ENCODE measurements around the gene PPIH. TPM values are rescaled to one million over a fixed set of nuclear protein-coding genes. Genes with fewer than 3 reads are reported as not detected.
"Not testable (repeated sequence)": the region's sequence is repeated elsewhere in the genome, so short reads cannot be mapped to it uniquely, and the experiment has no call there.

The PPIH gene
- total RNA-seq, 2 experiments from 2014 or later = 109 to 120 TPM

GRCh38 chr1:42680921-42681683 is 22.9 kb downstream of the PPIH start:
- CTCF ChIA-PET = interaction anchor here (0.6 to 2.1 kb wide), 4 partner anchors 18 to 103 kb away, joined by 4 to 5 read pairs (median 4); partner anchors contain the start of gene PPIH
- POLR2A ChIA-PET = interaction anchor here (1.2 to 3.9 kb wide), 3 partner anchors 9 to 85 kb away, joined by 3 to 22 read pairs (median 10); partner anchors contain the start of genes C1orf50 and P3H1

GRCh38 chr1:42681741-42682483 is 23.7 kb downstream of the PPIH start, which contains the start of gene YBX1:
TSS of gene YBX1 (plus strand) at chr1:42682418. CDS start at chr1:42682566, 148 bp downstream.
- ChIA-PET POLR2A (interaction anchor here (1.0 to 3.9 kb wide), 6 partner anchors 10 to 85 kb away, joined by 3 to 22 read pairs (median 7); partner anchors contain the start of genes C1orf50, P3H1 and PPIH), CTCF (interaction anchor here (0.6 to 2.1 kb wide), 6 partner anchors 12 to 104 kb away, joined by 3 to 8 read pairs (median 4); partner anchors contain the start of genes C1orf50, P3H1 and PPIH)

- ChIA-PET CTCF (interaction anchor here (1.0 to 2.1 kb wide), 5 partner anchors 20 to 104 kb away, joined by 4 to 8 read pairs (median 5); partner anchors contain the start of genes C1orf50, P3H1 and PPIH), POLR2A (interaction anchor here (1.0 to 3.9 kb wide), 7 partner anchors 12 to 130 kb away, joined by 3 to 22 read pairs (median 4); partner anchors contain the start of genes C1orf50, P3H1 and PPIH)
Measured at GRCh38 chr1:42682484-42682738, 24.2 kb downstream of the PPIH start.

GRCh38 chr1:42682739-42683531 is 24.7 kb downstream of the PPIH start:
- ChIA-PET CTCF (interaction anchor here (0.9 to 2.1 kb wide), 6 partner anchors 10 to 105 kb away, joined by 3 to 8 read pairs (median 4); partner anchors contain the start of genes C1orf50, P3H1 and PPIH), POLR2A (interaction anchor here (1.0 to 3.9 kb wide), 7 partner anchors 12 to 130 kb away, joined by 3 to 22 read pairs (median 4); partner anchors contain the start of genes C1orf50, P3H1 and PPIH)

GRCh38 chr1:42684139-42684538 is 25.9 kb downstream of the PPIH start:
- ChIA-PET POLR2A (interaction anchor here (1.0 to 3.9 kb wide), 3 partner anchors 9 to 82 kb away, joined by 4 to 22 read pairs (median 16); partner anchors contain the start of genes C1orf50, P3H1 and PPIH), CTCF (interaction anchor here (0.9 to 2.0 kb wide), 3 partner anchors 9 to 82 kb away, joined by 3 to 8 read pairs (median 3); partner anchors contain the start of genes C1orf50 and P3H1)

GRCh38 chr1:42686418-42686817 is 28.2 kb downstream of the PPIH start:
- ChIA-PET POLR2A (no interaction called here), CTCF (no interaction called here)

DNA sequence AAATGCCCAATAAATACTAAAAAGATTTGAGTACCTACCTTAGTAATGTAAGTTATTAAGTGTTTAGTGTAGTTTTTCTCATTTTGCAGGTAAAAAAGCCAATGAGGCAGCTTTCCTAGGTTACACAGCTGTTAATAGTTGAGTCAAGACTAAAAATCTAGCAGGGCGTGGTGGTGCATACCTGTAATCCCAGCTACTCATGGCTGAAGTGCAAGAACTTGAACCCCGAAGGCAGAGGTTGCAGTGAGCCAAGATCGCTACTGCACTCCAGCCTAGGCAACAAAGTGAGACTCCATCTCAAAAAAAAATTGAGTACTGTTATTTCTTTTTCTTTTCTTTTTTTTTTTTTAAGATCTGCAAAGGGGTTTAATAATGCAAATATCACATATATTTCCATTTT is 31.7 kb downstream of the PPIH start:
- POLR2A ChIA-PET = no interaction called here

DNA sequence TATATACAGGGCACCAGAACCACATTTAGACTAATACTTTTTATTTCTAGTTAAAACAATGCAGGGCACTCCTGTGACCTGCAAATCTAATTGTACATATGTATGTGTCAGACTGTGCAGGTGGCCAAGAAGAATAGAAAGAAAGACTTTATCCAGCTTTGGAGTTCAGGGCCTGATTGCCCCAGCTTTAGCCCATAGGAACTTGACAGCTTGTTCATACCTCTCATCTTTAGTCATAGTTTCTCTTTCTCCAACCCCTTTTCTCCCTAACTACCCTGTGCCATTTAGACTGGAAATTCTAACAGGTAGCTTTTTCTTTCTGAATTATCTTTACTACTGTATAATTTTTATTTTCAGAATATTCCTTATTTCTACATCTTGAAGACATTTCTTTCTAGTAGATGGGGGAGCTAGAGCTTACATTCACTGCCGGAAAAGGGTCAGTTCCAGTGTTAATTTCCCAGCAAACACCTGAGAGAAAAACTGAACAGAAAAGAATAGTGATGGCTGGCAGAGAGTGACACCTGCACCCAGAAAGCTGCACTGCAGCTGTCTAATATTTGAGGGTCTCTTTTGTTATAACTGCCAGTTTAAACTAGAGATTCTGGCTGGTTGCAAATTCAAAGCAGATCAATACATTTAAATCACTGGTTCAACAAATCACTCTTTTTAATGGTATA is 32.4 kb downstream of the PPIH start:
- POLR2A ChIA-PET = interaction anchor here (1.0 kb wide), 1 partner anchor 29 kb away, joined by 3 read pairs; no protein-coding TSS in a partner anchor
- CTCF ChIA-PET = interaction anchor here (0.6 kb wide), 1 partner anchor 1750 kb away, joined by 3 read pairs; no protein-coding TSS in a partner anchor

More for the DNA sequence above, 31.7 kb downstream of the PPIH start:
- CTCF ChIA-PET = interaction anchor here (0.6 kb wide), 1 partner anchor 131 kb away, joined by 5 read pairs; no protein-coding TSS in a partner anchor

- ChIA-PET POLR2A (interaction anchor here (1.0 kb wide), 1 partner anchor 30 kb away, joined by 3 read pairs; no protein-coding TSS in a partner anchor), CTCF (no interaction called here)
Measured at GRCh38 chr1:42691157-42691498, 32.9 kb downstream of the PPIH start.

- ChIA-PET CTCF (interaction anchor here (1.2 kb wide), 1 partner anchor 9 kb away, joined by 3 read pairs; no protein-coding TSS in a partner anchor), POLR2A (interaction anchor here (1.1 kb wide), 1 partner anchor 8 kb away, joined by 4 read pairs; no protein-coding TSS in a partner anchor)
Measured at GRCh38 chr1:42692461-42692860, 34.2 kb downstream of the PPIH start.

GRCh38 chr1:42692911-42693310 is 34.7 kb downstream of the PPIH start:
- ChIA-PET CTCF (interaction anchor here (1.2 kb wide), 1 partner anchor 9 kb away, joined by 3 read pairs; no protein-coding TSS in a partner anchor), POLR2A (interaction anchor here (1.1 kb wide), 1 partner anchor 9 kb away, joined by 4 read pairs; no protein-coding TSS in a partner anchor)

- ChIA-PET POLR2A (no interaction called here), CTCF (no interaction called here)
Measured at GRCh38 chr1:42698081-42698813, 40.0 kb downstream of the PPIH start.

GRCh38 chr1:42700006-42700405 is 41.8 kb downstream of the PPIH start:
- ChIA-PET CTCF (no interaction called here), POLR2A (no interaction called here)

GRCh38 chr1:42703888-42704464 is 45.8 kb downstream of the PPIH start:
- CTCF ChIA-PET = interaction anchor here (0.7 kb wide), 1 partner anchor 369 kb away, joined by 3 read pairs; no protein-coding TSS in a partner anchor

GRCh38 chr1:42712808-42713207 is 54.6 kb downstream of the PPIH start:
- POLR2A ChIA-PET, CTCF ChIA-PET: not testable (repeated sequence)

More at GRCh38 chr1:42703888-42704464, 45.8 kb downstream of the PPIH start:
- POLR2A ChIA-PET = no interaction called here

- POLR2A ChIA-PET = no interaction called here
Measured at GRCh38 chr1:42713293-42713692, 55.1 kb downstream of the PPIH start.

GRCh38 chr1:42714441-42714840 is 56.2 kb downstream of the PPIH start:
- CTCF ChIA-PET = interaction anchor here (0.6 kb wide), 2 partner anchors 134 to 822 kb away, joined by 3 to 4 read pairs; no protein-coding TSS in a partner anchor
- POLR2A ChIA-PET = not testable (repeated sequence)

More at GRCh38 chr1:42713293-42713692, 55.1 kb downstream of the PPIH start:
- CTCF ChIA-PET = no interaction called here

All from activated CD8-positive, alpha-beta memory T cell treated with anti-CD3 and anti-CD28 coated beads for 36 hours (primary cell).